PC-9 (cell line): ENCODE data around the gene NT5DC1. TPM values are rescaled to one million over a fixed set of nuclear protein-coding genes. Genes with fewer than 3 reads are reported as not detected.

Experiments
- BruUV-seq: library from RNA; stranded (reverse); fragments of 400-500 nt; replicated peaks from 2 replicates; lab custom pipeline; 2021; lab: Mats Ljungman, UMichigan
- CTCF ChIA-PET: fragments of 300-600 bp; sonication (Branson Sonifier 250); formaldehyde crosslinking; loops from one replicate; lab custom pipeline; 2022; ENCODE audit warnings: antibody characterized with exemption; lab: Charles Lee
- POLR2A ChIA-PET: fragments of 300-600 bp; sonication (Branson Sonifier 250); formaldehyde crosslinking; loops from one replicate; lab custom pipeline; 2022; ENCODE audit warnings: antibody characterized with exemption; ENCODE audit not compliant: unreplicated experiment; lab: Charles Lee
- DNase-seq, 2 experiments: peaks; one replicate each; pipeline versions ENCODE4 v3.0.0 to v3.0.0-alpha.2; 2015 to 2022; ENCODE audit warnings: mixed read lengths in 1 of 2
- H2AFZ ChIP-seq: fragments of 200-600 bp; sonication (generic); 2 replicates; pipeline ENCODE4 v1.8.1; 2017; ENCODE audit warnings: antibody characterized with exemption
- H3F3A ChIP-seq: fragments of 200-600 bp; sonication (generic); 2 replicates; pipeline ENCODE4 v1.8.1; 2017; ENCODE audit warnings: antibody characterized with exemption, mild to moderate bottlenecking, low read depth; ENCODE audit not compliant: insufficient read depth
- H3K27ac ChIP-seq: fragments of 200-600 bp; sonication (generic); 2 replicates; pipeline ENCODE4 v1.6.1; 2016; ENCODE audit warnings: mixed run types
- H3K27me3 ChIP-seq: fragments of 200-600 bp; sonication (generic); 2 replicates; pipeline ENCODE4 v1.6.1; 2016; ENCODE audit warnings: low read depth, mixed run types; ENCODE audit not compliant: insufficient read depth
- H3K36me3 ChIP-seq: fragments of 200-600 bp; sonication (generic); 2 replicates; pipeline ENCODE4 v1.6.1; 2016; ENCODE audit warnings: low read depth, mixed run types
- H3K4me1 ChIP-seq: fragments of 200-600 bp; sonication (generic); replicated peaks from 2 replicates; pipeline ENCODE4 v1.6.1; 2016; ENCODE audit warnings: mixed run types; ENCODE audit not compliant: insufficient read depth
- H3K4me2 ChIP-seq: fragments of 200-600 bp; sonication (generic); 2 replicates; pipeline ENCODE4 v1.6.1; 2017; ENCODE audit warnings: mixed run types
- H3K4me3 ChIP-seq: fragments of 200-600 bp; sonication (generic); 2 replicates; pipeline ENCODE4 v1.6.1; 2016; ENCODE audit warnings: mixed run types
- H3K79me2 ChIP-seq: fragments of 200-600 bp; sonication (generic); 2 replicates; pipeline ENCODE4 v1.6.1; 2017; ENCODE audit warnings: low read depth, mixed run types
- H3K9me2 ChIP-seq: fragments of 200-600 bp; sonication (generic); 2 replicates; pipeline ENCODE4 v1.8.1; 2017; ENCODE audit warnings: mild to moderate bottlenecking; ENCODE audit not compliant: insufficient read depth
- H3K9me3 ChIP-seq: fragments of 200-600 bp; sonication (generic); 2 replicates; pipeline ENCODE4 v1.8.1; 2016; ENCODE audit warnings: low read depth; ENCODE audit not compliant: insufficient read depth
- H4K20me1 ChIP-seq: fragments of 200-600 bp; sonication (generic); 2 replicates; pipeline ENCODE4 v1.8.1; 2017; ENCODE audit not compliant: insufficient read depth
- EZH2 ChIP-seq: fragments of 200-600 bp; sonication (generic); IDR thresholded peaks from 2 replicates; pipeline ENCODE4 v1.8.0; 2017; ENCODE audit warnings: antibody characterized with exemption, low read depth
- intact Hi-C: fragments of 100-400 bp; cut with micrococcal nuclease; formaldehyde crosslinking; loops from one replicate; pipeline ENCODE4 v1.10.0; 2022; ENCODE audit not compliant: unreplicated experiment
- total RNA-seq: library from RNA; stranded (reverse); gene quantifications from 2 replicates; pipeline ENCODE4 v1.2.3, GENCODE V29; 2021
- TF ChIP-seq, protein P1 (sequence below): fragments of 200-600 bp; sonication (generic); conservative IDR thresholded peaks from 2 replicates; pipeline ENCODE4 v1.6.1; 2017; ENCODE audit warnings: mixed run types, antibody characterized with exemption, mild to moderate bottlenecking, moderate library complexity

Gene NT5DC1
- total RNA-seq, 1 experiment from 2014 or later, result 33.5 TPM

DNA sequence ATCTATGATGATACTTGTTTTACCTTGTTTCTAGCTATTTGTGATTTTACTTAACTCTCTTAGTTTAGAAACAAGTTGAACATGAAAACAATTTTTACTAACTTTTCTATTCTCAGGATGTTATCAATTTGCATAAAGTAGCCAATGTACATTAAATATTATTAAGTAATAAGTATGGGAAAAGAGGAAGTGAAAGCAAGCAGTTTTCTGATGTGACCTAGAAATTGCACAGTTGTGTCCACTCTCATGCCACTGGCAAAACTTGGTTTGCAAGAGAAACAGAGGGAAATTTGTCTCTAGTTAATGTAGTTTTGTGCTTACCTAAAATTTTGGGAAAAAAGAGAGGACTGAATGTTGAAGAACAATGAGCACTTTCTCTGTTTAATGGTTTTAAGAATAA, 198.3 kb downstream of the NT5DC1 start:
- H3K9me2 ChIP-seq, result no peaks in the 10 kb centered on the region
- POLR2A ChIA-PET, result no interaction called here
- H3F3A ChIP-seq, result no peaks in the 10 kb centered on the region
- H3K79me2 ChIP-seq, result no peaks in the 10 kb centered on the region
- intact Hi-C loops, result no loop called here
- DNase-seq, result no peak
- CTCF ChIA-PET, result interaction anchor here (0.7 kb wide), 1 partner anchor 122 kb away, joined by 4 read pairs; no protein-coding TSS in a partner anchor
- H2AFZ ChIP-seq, result no peak overlapping the region
- H3K9me3 ChIP-seq, result no peaks in the 10 kb centered on the region; the same call in 1 of the 2 replicates
- no peak overlapping the region for H3K4me3 ChIP-seq
- no peaks in the 10 kb centered on the region for H4K20me1 ChIP-seq
- no peak for TF ChIP-seq EZH2
- TF ChIP-seq, protein P1, sequence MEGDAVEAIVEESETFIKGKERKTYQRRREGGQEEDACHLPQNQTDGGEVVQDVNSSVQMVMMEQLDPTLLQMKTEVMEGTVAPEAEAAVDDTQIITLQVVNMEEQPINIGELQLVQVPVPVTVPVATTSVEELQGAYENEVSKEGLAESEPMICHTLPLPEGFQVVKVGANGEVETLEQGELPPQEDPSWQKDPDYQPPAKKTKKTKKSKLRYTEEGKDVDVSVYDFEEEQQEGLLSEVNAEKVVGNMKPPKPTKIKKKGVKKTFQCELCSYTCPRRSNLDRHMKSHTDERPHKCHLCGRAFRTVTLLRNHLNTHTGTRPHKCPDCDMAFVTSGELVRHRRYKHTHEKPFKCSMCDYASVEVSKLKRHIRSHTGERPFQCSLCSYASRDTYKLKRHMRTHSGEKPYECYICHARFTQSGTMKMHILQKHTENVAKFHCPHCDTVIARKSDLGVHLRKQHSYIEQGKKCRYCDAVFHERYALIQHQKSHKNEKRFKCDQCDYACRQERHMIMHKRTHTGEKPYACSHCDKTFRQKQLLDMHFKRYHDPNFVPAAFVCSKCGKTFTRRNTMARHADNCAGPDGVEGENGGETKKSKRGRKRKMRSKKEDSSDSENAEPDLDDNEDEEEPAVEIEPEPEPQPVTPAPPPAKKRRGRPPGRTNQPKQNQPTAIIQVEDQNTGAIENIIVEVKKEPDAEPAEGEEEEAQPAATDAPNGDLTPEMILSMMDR, result no peak
- no peak overlapping the region for H3K27ac ChIP-seq
- no peaks in the 10 kb centered on the region for H3K36me3 ChIP-seq
- no TSS peak for BruUV-seq
- H3K27me3 ChIP-seq, result no peaks in the 10 kb centered on the region
- no peaks in the 10 kb centered on the region for H3K4me1 ChIP-seq
- H3K4me2 ChIP-seq, result no peak overlapping the region

Other genes with a start within 250 kb of the NT5DC1 start
- gene FRK, start 40.0 kb upstream of the NT5DC1 start, total RNA-seq, result 14.4 and 17.2 TPM in 2 replicates
- gene COL10A1, start 25.3 kb downstream of the NT5DC1 start, total RNA-seq, result not detected in 2 replicates
- 10.6 and 10.9 TPM in 2 replicates for gene TSPYL4, start 153.2 kb downstream of the NT5DC1 start, total RNA-seq
- gene TSPYL1, start 179.1 kb downstream of the NT5DC1 start, total RNA-seq, result 52.8 and 73.1 TPM in 2 replicates